Cardiac muscle cell (in vitro differentiated cells and primary cell): ENCODE data around the gene BTBD18. TPM values are rescaled to one million over a fixed set of nuclear protein-coding genes. Genes with fewer than 3 reads are reported as not detected.

Experiments used
- DNase-seq, 2 donors: peaks; one replicate each; pipeline versions ENCODE4 v3.0.0 to v3.0.0-alpha.2; 2010 to 2017; ENCODE audit warnings: low read depth in 1 of 2, low spot score in 1 of 2
- H3K27ac ChIP-seq: fragments of 200-600 bp; sonication (generic); 2 replicates; pipeline ENCODE4 v1.5.1; 2016
- H3K27me3 ChIP-seq: fragments of 200-600 bp; sonication (generic); 2 replicates; pipeline ENCODE4 v1.6.0; 2016; ENCODE audit warnings: control low read depth
- H3K36me3 ChIP-seq: fragments of 200-600 bp; sonication (generic); 2 replicates; pipeline ENCODE4 v1.5.1; 2016; ENCODE audit warnings: control low read depth
- H3K4me1 ChIP-seq: fragments of 200-600 bp; sonication (generic); 2 replicates; pipeline ENCODE4 v1.8.1; 2017; ENCODE audit warnings: low read depth, mild to moderate bottlenecking, mixed run types
- H3K4me3 ChIP-seq: fragments of 200-600 bp; sonication (generic); 2 replicates; pipeline ENCODE4 v1.5.1; 2016; ENCODE audit warnings: mild to moderate bottlenecking
- H3K9me3 ChIP-seq: fragments of 200-600 bp; sonication (generic); 2 replicates; pipeline ENCODE4 v1.5.1; 2017; ENCODE audit warnings: low read depth, mild to moderate bottlenecking, control low read depth
- CTCF ChIP-seq: IDR thresholded peaks from 2 replicates; pipeline ENCODE4 v1.5.1; 2012; ENCODE audit warnings: low read depth, mild to moderate bottlenecking, low read length
- polyA plus RNA-seq: library from polyadenylated mRNA; unstranded; fragments of >200 nt; fragmentation: Nextera tagmentation; extraction: Ambion mirVana; gene quantifications from 2 replicates; pipeline ENCODE4 v1.2.1, GENCODE V29; 2016
- total RNA-seq: library from RNA; depleted of rRNA; stranded (reverse); fragments of >200 nt; gene quantifications from 2 replicates; pipeline ENCODE4 v1.2.3, GENCODE V29; 2016

BTBD18 gene
- total and polyA plus RNA-seq, 2 experiments from 2014 or later = 1.5 TPM; not detected in 1

- H3K4me1 ChIP-seq = peaks cover 9% of the 10 kb centered on the region
- peaks cover 22% of the 10 kb centered on the region for H3K36me3 ChIP-seq
- DNase-seq = no peak
- H3K4me3 ChIP-seq = peak overlapping the region; percentile 88
- no peaks in the 10 kb centered on the region for H3K9me3 ChIP-seq
- no peak for TF ChIP-seq CTCF
- H3K27me3 ChIP-seq = no peaks in the 10 kb centered on the region
- peak overlapping the region; percentile 99 for H3K27ac ChIP-seq
Measured at GRCh38 chr11:57742087-57742452, 9.5 kb downstream of the BTBD18 start.

DNA sequence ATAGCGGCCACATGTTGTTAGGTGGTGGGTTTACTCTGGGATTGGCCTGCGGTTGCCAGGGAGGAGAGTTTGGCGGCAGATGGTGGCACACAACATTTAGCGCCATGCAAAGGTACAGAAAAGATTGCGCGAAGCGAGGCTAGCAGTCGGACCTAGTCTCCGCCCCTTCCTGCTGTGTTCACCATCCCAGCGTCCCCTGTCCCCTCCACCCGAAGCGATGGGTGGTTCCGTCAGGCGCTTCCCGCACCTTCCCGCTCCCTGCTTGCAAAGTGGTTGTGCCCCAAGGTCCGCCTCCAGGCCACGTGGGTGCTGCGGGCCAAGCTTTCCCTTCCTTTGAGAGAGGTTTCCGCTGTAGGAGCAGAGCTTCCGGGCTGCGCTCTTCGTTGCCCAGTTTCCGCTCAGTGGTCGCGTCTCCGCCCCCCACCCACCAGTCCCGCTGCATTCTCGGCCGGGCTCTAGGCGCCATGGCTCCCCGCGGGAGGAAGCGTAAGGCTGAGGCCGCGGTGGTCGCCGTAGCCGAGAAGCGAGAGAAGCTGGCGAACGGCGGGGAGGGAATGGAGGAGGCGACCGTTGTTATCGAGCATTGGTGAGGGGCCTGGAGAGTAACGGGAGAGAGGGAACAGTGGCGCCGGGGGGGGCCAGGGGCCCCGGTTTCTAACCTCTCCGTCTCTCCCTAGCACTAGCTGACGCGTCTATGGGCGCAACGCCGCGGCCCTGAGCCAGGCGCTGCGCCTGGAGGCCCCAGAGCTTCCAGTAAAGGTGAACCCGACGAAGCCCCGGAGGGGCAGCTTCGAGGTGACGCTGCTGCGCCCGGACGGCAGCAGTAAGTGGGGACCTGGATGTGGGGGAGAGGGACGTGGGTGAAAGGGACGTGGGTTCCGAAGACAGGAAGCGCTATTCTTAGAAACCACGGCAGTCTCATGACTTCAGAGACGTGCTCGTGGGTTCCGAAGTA lies 10.2 kb downstream of the BTBD18 start, which contains the start of gene SELENOH:
SELENOH (plus strand) TSS at position 360 of the 955 bp plus-strand sequence; CDS start at position 465, 105 bp downstream.
- H3K9me3 ChIP-seq = no peaks in the 10 kb centered on the region
- H3K36me3 ChIP-seq = peaks cover 19% of the 10 kb centered on the region

GRCh38 chr11:57735619-57736298 lies 15.9 kb downstream of the BTBD18 start:
- Histone ChIP-seq H3K4me3 (no peak overlapping the region), H3K36me3 (no peaks in the 10 kb centered on the region), H3K9me3 (no peaks in the 10 kb centered on the region), H3K27me3 (no peaks in the 10 kb centered on the region), H3K27ac (peak overlapping the region; percentile 90), H3K4me1 (peaks cover 18% of the 10 kb centered on the region)
- peak in 1 of 2 donors; percentile 62 for DNase-seq
- no peak for TF ChIP-seq CTCF

More for the DNA sequence above, 10.2 kb downstream of the BTBD18 start, which contains the start of gene SELENOH:
- no peak for TF ChIP-seq CTCF
- H3K27me3 ChIP-seq = no peaks in the 10 kb centered on the region
- peak within 1 kb of the TSS; percentile 99 for H3K27ac ChIP-seq
- H3K4me1 ChIP-seq = peaks cover 9% of the 10 kb centered on the region
- H3K4me3 ChIP-seq = peak within 1 kb of the TSS; percentile 88
- DNase-seq = peak; percentile 97 to 99

DNA sequence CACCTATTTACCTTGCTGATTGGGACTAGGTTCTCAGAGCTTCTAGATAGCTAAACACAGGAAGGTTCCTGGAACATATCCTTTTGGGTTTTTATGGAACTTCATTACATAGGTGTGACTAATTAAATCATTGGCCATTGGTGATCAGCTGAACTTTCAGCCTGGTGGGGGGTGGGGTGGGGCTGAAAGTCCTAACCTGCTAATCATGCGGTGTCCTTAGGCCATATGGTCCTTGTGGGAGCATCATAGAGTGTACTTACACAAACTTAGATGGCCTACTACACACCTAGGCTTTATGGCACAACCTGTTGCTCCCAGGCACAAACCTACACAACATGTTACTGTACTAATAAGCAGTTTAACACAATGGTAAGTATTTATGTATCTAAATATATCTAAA lies 19.0 kb downstream of the BTBD18 start:
- no peak for TF ChIP-seq CTCF
- Histone ChIP-seq H3K27ac (no peak overlapping the region), H3K4me1 (peaks cover 15% of the 10 kb centered on the region), H3K36me3 (no peaks in the 10 kb centered on the region), H3K4me3 (no peak overlapping the region), H3K27me3 (no peaks in the 10 kb centered on the region), H3K9me3 (no peaks in the 10 kb centered on the region)
- no peak for DNase-seq

GRCh38 chr11:57729479-57729878 lies 22.1 kb downstream of the BTBD18 start:
- no peak for DNase-seq
- no peaks in the 10 kb centered on the region for H3K4me1 ChIP-seq
- H3K27ac ChIP-seq = peak overlapping the region; percentile 73
- H3K27me3 ChIP-seq = no peaks in the 10 kb centered on the region
- no peak for TF ChIP-seq CTCF
- H3K4me3 ChIP-seq = no peak overlapping the region
- H3K36me3 ChIP-seq = no peaks in the 10 kb centered on the region
- no peaks in the 10 kb centered on the region for H3K9me3 ChIP-seq
